Measurements from ENCODE around the gene PDK4. TPM values are rescaled to one million over a fixed set of nuclear protein-coding genes. Genes with fewer than 3 reads are reported as not detected.

PDK4 gene
- total and polyA plus RNA-seq, 11 donors: 45.6 to 4,362 (median 173) TPM

DNA sequence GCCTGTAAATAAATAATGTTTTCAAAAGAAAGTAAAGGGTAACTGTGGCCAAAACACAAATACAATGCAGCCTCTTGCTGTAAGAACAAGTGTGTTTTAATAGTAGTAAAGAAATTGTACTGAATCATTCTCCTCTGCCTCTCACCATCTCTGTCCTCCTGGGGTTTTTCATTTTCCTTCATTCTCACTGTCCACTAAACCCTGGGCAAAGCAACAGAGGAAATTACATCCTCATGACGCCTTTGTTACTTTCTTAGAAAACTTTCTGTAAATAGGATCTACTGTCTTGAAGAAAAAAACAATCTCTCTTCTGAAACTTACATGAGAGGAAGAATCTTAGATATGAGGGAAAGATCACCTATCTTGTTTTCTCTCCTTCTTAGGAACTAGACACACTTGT, 56.0 kb downstream of the PDK4 start:
- intact Hi-C loops (cut with DNase I): loop anchor here in 3 of 10 donors (5.0 kb wide), 2 partner anchors 142 to 147 kb away; no protein-coding TSS in a partner anchor
- no peak for DNase-seq
- ATAC-seq: no peak
- Histone ChIP-seq H3K27me3 (no peaks in the 10 kb centered on the region), H3K9me3 (no peaks in the 10 kb centered on the region), H3K4me3 (no peak overlapping the region), H3K27ac (no peak overlapping the region), H3K4me1 (peaks cover 0 to 7% (median under 1%) of the 10 kb centered on the region in 12 donors), H3K36me3 (no peaks in the 10 kb centered on the region)
- 67 to 78% (median 70%) methylated on average over 1 of the region's 1 CpG for WGBS, 4 donors
- TF ChIP-seq POLR2A (IDR thresholded peaks at IDR 0.05) (no peak), CTCF (IDR thresholded peaks at IDR 0.05) (no peak)

GRCh38 chr7:95539426-95539825, 56.9 kb downstream of the PDK4 start:
- H3K4me1 ChIP-seq: no peaks in the 10 kb centered on the region
- no peaks in the 10 kb centered on the region for H3K36me3 ChIP-seq
- DNase-seq (no peak), ATAC-seq (no peak)
- H3K4me3 ChIP-seq: no peak overlapping the region
- no peaks in the 10 kb centered on the region for H3K27me3 ChIP-seq
- no peak overlapping the region for H3K27ac ChIP-seq
- TF ChIP-seq CTCF (IDR thresholded peaks at IDR 0.05) (no peak), POLR2A (IDR thresholded peaks at IDR 0.05) (no peak)
- intact Hi-C loops (cut with DNase I): no loop called here
- no peaks in the 10 kb centered on the region for H3K9me3 ChIP-seq

GRCh38 chr7:95537468-95537867, 58.8 kb downstream of the PDK4 start:
- DNase-seq (no peak), ATAC-seq (no peak)
- WGBS, 4 donors: 93 to 96% (median 95%) methylated on average over 2 of the region's 2 CpGs
- intact Hi-C loops (cut with DNase I): no loop called here
- Histone ChIP-seq H3K9me3 (no peaks in the 10 kb centered on the region), H3K36me3 (no peaks in the 10 kb centered on the region), H3K4me1 (no peaks in the 10 kb centered on the region), H3K27ac (no peak overlapping the region), H3K4me3 (no peak overlapping the region), H3K27me3 (no peaks in the 10 kb centered on the region)
- TF ChIP-seq POLR2A (IDR thresholded peaks at IDR 0.05) (no peak), CTCF (IDR thresholded peaks at IDR 0.05) (no peak)

GRCh38 chr7:95536656-95537311, 59.5 kb downstream of the PDK4 start:
- Histone ChIP-seq H3K9me3 (no peaks in the 10 kb centered on the region), H3K4me1 (no peaks in the 10 kb centered on the region), H3K4me3 (no peak overlapping the region), H3K27ac (no peak overlapping the region), H3K27me3 (no peaks in the 10 kb centered on the region), H3K36me3 (no peaks in the 10 kb centered on the region)
- no peak for TF ChIP-seq CTCF (IDR thresholded peaks at IDR 0.05)
- no peak for TF ChIP-seq POLR2A (IDR thresholded peaks at IDR 0.05)
- ATAC-seq (no peak), DNase-seq (no peak)
- WGBS, 4 donors: 92 to 93% (median 92%) methylated on average over 2 of the region's 2 CpGs
- intact Hi-C loops (cut with DNase I): no loop called here

All from heart left ventricle (tissue), 16 donors.